ENCODE data around the gene HJV. TPM values are rescaled to one million over a fixed set of nuclear protein-coding genes. Genes with fewer than 3 reads are reported as not detected.
A peak's percentile ranks its signal among the peaks of the same experiment; 100 is the strongest.
"Not testable (repeated sequence)": the region's sequence is repeated elsewhere in the genome, so short reads cannot be mapped to it uniquely, and the experiment has no call there.

Gene HJV
- total RNA-seq, 1 donor from 2014 or later = 73.8 TPM

DNA sequence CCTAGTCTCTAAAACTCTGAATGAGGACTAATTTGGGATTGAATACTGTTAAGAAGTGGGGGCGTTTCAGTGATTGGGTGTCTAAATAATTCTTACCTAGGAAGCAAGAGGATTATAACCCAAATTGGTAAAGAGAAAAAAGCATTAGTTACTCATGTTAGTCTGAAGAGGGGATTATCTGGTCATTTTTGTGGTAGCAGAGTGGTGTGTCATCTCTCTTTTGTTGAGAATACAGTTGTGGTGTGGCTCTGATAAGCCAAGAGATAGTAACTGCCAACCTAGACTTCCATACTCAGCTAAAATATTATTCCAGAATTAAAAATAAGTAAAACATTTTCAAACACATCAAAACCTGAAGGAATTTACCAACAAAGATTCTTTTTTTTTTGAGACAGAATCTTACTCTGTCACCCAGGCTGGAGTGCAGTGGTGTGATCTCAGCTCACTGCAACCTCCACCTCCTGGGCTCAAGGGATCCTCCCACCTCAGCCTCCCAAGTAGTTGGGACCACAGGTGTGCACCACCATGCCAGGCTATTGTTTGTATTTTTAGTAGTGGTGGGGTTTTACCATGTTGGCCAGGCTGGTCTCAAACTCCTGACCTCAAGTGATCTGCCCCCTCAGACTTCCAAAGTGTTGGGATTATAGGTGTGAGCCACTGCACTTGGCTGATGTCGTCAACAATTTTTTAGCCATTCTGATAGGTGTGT is 4.4 kb upstream of the HJV start:
- DNase-seq (ENCODE audit: low spot score) = not testable (repeated sequence)

DNA sequence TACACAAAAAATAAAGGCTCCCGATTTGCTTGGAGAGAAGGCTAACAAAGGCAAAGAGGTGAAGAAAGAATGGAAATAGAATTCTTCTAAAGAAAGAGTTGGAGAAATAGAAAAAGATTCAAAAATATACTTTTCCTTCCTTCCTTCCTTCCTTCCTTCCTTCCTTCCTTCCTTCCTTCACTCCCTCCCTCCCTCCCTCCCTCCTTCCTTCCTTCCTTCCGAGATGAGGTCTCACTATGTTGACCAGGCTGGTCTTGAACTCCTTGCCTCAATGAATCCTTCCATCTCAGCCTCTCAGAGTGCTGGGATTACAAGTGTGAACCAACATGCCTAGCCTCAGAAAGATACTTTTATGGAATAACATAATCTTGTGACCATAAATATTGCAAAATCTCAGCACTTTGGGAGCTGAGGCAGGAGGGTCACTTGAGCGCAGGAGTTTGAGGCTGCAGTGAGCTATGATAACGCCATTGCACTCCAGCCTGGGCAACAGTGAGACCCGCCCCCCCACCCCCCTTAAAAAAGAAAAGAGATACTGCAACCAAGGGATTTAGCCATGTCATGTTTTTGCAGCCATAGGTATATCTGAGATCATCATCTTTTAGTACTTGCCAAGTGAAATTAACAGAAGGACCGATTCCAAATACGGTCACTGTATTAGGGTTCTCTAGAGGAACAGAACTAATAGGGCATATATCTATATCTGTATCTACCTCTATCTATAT is 1.0 kb upstream of the HJV start:
- no peak for DNase-seq (ENCODE audit: low spot score)
- intact Hi-C loops (cut with DNase I) = no loop called here

More for the DNA sequence above, 4.4 kb upstream of the HJV start:
- intact Hi-C loops (cut with DNase I) = not testable (repeated sequence)

- no peak for DNase-seq (ENCODE audit: low spot score)
- intact Hi-C loops (cut with DNase I) = no loop called here
Observed at GRCh38 chr1:146021050-146021445, 487 bp downstream of the HJV start.

- intact Hi-C loops (cut with DNase I) = no loop called here
Observed at GRCh38 chr1:146020058-146021049, 1.2 kb downstream of the HJV start.

GRCh38 chr1:146019231-146020057 is 2.1 kb downstream of the HJV start:
- no peak for DNase-seq (ENCODE audit: low spot score)
- intact Hi-C loops (cut with DNase I) = no loop called here

More at GRCh38 chr1:146020058-146021049, 1.2 kb downstream of the HJV start:
- no peak for DNase-seq (ENCODE audit: low spot score)

DNA sequence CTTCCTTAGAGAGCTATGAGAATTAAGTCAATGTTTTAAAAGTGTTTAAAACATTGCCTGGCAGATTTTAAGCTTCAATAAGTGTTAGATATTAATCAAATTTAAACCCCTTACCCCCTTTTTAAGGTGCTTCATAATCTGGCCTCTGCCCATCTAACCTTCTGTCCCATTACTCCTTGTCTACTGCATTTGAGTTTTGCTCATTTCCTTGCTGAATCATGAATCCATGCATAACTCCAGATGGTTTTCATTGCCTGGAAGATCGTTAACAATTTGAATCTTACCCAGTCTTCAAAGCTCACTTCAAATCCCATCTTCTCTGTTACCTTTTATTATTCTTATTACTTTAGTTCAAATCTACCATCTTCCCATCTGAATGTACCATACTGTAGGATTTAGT is 4.6 kb downstream of the HJV start:
- intact Hi-C loops (cut with DNase I) = no loop called here
- no peak for DNase-seq (ENCODE audit: low spot score)

- intact Hi-C loops (cut with DNase I) = loop anchor here (1.0 kb wide), 1 partner anchor 168 kb away; the partner anchor contains the start of gene NUDT17
- no peak for DNase-seq (ENCODE audit: low spot score)
Observed at GRCh38 chr1:146013559-146013922, 8.0 kb downstream of the HJV start.

GRCh38 chr1:146012703-146013558 is 8.6 kb downstream of the HJV start:
- no peak for DNase-seq (ENCODE audit: low spot score)
- intact Hi-C loops (cut with DNase I) = loop anchor here (1.0 kb wide), 1 partner anchor 168 kb away; the partner anchor contains the start of gene NUDT17

GRCh38 chr1:146010126-146010738 is 11.3 kb downstream of the HJV start:
- no peak for DNase-seq (ENCODE audit: low spot score)
- intact Hi-C loops (cut with DNase I) = loop anchor here (2.0 kb wide), 1 partner anchor 117 kb away; no protein-coding TSS in a partner anchor

DNA sequence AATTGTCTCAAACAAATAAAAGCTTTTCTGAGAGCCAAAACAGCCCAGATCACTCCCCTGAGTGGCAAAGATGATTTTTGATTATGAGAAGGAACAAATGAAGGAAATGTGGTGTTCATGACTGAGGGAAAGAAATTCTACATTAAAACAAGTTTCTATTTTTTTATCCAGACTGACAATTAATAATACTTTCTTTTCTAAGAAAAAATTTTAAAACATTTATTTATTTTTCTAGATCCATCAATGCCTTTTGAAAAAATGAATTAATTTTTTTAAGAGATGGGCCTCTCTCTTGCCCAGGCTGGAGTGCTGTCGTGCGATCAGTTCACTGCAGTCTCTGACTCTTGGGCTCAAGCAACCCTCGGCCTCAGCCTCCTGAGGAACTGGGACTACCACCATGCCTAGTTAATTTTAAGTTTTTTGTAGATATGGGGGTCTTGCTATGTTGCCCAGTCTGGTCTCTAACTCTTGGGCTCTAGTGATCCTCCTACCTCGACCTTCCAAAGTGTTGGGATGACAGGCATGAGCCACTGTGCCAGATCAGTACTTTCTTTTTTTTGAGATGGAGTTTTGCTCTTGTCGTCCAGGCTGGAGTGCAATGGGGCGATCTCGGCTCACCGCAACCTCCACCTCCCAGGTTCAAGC is 13.9 kb downstream of the HJV start:
- DNase-seq (ENCODE audit: low spot score) = no peak
- intact Hi-C loops (cut with DNase I) = loop anchor here (1.0 to 5.0 kb wide), 2 partner anchors 30 to 90 kb away; partner anchors contain the start of gene PEX11B

- intact Hi-C loops (cut with DNase I) = no loop called here
Observed at GRCh38 chr1:146001709-146002108, 19.8 kb downstream of the HJV start.

GRCh38 chr1:145999321-146000024 is 22.1 kb downstream of the HJV start:
- DNase-seq (ENCODE audit: low spot score) = no peak
- intact Hi-C loops (cut with DNase I) = loop anchor here (5.0 kb wide), 1 partner anchor 37 kb away; the partner anchor contains the start of genes ANKRD34A and POLR3GL

More at GRCh38 chr1:146001709-146002108, 19.8 kb downstream of the HJV start:
- DNase-seq (ENCODE audit: low spot score) = no peak

DNA sequence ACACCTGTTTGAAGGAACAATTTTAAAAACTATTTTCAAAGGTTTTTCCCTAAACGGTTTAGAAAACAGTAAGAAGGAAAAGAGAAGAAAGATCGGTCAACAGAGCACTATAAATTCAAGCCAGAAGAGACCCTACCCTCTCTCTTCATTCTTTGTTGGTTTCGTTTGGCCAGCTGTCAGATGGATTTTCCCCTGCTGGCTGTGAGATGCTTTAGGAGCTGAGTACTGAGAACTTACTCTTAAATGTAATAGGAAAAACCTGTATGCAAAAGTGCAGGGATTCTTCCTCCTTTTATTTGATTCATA is 23.9 kb downstream of the HJV start:
- no peak for DNase-seq (ENCODE audit: low spot score)
- intact Hi-C loops (cut with DNase I) = loop anchor here (5.0 kb wide), 1 partner anchor 35 kb away; the partner anchor contains the start of genes ANKRD34A and POLR3GL

GRCh38 chr1:145997016-145997717 is 24.4 kb downstream of the HJV start:
- no peak for DNase-seq (ENCODE audit: low spot score)
- intact Hi-C loops (cut with DNase I) = loop anchor here (5.0 kb wide), 1 partner anchor 35 kb away; the partner anchor contains the start of genes ANKRD34A and POLR3GL

GRCh38 chr1:145996433-145997015 is 25.0 kb downstream of the HJV start, which contains the start of gene TXNIP:
TXNIP (minus strand) TSS chr1:145996579; CDS start chr1:145996266, 313 bp downstream.
- peak; percentile 100 for DNase-seq (ENCODE audit: low spot score)
- intact Hi-C loops (cut with DNase I) = loop anchor here (1.0 to 5.0 kb wide), 2 partner anchors 17 to 34 kb away; partner anchors contain the start of genes ANKRD34A and POLR3GL
